ENCODE results near the gene B3GAT3. TPM values are rescaled to one million over a fixed set of nuclear protein-coding genes. Genes with fewer than 3 reads are reported as not detected.
"Not testable (repeated sequence)": the region's sequence is repeated elsewhere in the genome, so short reads cannot be mapped to it uniquely, and the experiment has no call there.

B3GAT3 gene
- total RNA-seq, 2 experiments from 2014 or later = 63.0 to 64.8 TPM

GRCh38 chr11:62570903-62571302 lies 50.9 kb downstream of the B3GAT3 start:
- DNase-seq; ATAC-seq; H3K9me3 Mint-ChIP-seq (ENCODE audit: insufficient read depth); H3K27me3 Mint-ChIP-seq (ENCODE audit: low read depth); H3K4me3 Mint-ChIP-seq: not testable (repeated sequence)
- peaks cover 78% of the 10 kb centered on the region for H3K36me3 Mint-ChIP-seq (ENCODE audit: low read depth)
- peaks cover 65% of the 10 kb centered on the region for H3K4me1 Mint-ChIP-seq (ENCODE audit: low read depth)
- peak overlapping the region; percentile 0 for H3K27ac Mint-ChIP-seq
- CTCF ChIA-PET = interaction anchor here (1.2 to 6.5 kb wide), 5 partner anchors 12 to 177 kb away, joined by 3 to 49 read pairs (median 35); no protein-coding TSS in a partner anchor
- POLR2A ChIA-PET = interaction anchor here (0.8 to 2.3 kb wide), 3 partner anchors 11 to 270 kb away, joined by 3 to 7 read pairs (median 4); no protein-coding TSS in a partner anchor

DNA sequence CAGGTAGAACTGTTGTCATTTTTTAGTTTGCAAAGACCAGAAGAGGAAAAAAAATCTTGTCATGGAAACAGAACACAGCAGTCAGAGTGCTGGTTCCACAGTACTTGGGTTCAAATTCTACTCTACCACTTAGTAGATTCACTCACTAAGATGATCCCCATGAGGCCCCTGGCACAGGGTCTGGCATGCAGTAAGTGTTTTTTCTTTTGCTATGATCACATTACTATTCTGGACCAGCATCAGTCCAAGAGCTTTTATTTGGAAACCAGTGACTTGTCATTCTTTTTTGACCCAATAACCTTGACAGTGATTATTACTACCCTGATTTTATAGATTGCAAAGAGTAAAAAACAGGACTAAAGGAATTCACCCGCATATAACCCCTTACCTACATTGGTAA lies 52.2 kb downstream of the B3GAT3 start:
- Mint-ChIP-seq H3K4me1 (ENCODE audit: low read depth) (peaks cover 56% of the 10 kb centered on the region), H3K27me3 (ENCODE audit: low read depth) (no peaks in the 10 kb centered on the region), H3K9me3 (ENCODE audit: insufficient read depth) (no peaks in the 10 kb centered on the region), H3K27ac (no peak overlapping the region), H3K4me3 (no peak overlapping the region), H3K36me3 (ENCODE audit: low read depth) (peaks cover 81% of the 10 kb centered on the region)
- ChIA-PET CTCF (interaction anchor here (1.0 to 6.5 kb wide), 6 partner anchors 10 to 144 kb away, joined by 3 to 49 read pairs (median 19); no protein-coding TSS in a partner anchor), POLR2A (interaction anchor here (0.7 to 2.3 kb wide), 4 partner anchors 9 to 414 kb away, joined by 3 to 7 read pairs (median 4); partner anchors contain the start of gene TUT1)
- ATAC-seq = no peak
- DNase-seq = no peak

- no peaks in the 10 kb centered on the region for H3K9me3 Mint-ChIP-seq (ENCODE audit: insufficient read depth)
- peaks cover 72% of the 10 kb centered on the region for H3K36me3 Mint-ChIP-seq (ENCODE audit: low read depth)
- peak overlapping the region; percentile 32 for H3K27ac Mint-ChIP-seq
- DNase-seq (no peak), ATAC-seq (peak; percentile 18)
- H3K27me3 Mint-ChIP-seq (ENCODE audit: low read depth) = no peaks in the 10 kb centered on the region
- ChIA-PET CTCF (interaction anchor here (0.9 to 12.7 kb wide), 6 partner anchors 11 to 172 kb away, joined by 3 to 294 read pairs (median 11); no protein-coding TSS in a partner anchor), POLR2A (interaction anchor here (0.6 to 1.3 kb wide), 4 partner anchors 10 to 165 kb away, joined by 3 to 4 read pairs (median 4); no protein-coding TSS in a partner anchor)
- no peak overlapping the region for H3K4me3 Mint-ChIP-seq
- H3K4me1 Mint-ChIP-seq (ENCODE audit: low read depth) = peaks cover 51% of the 10 kb centered on the region
Measured at GRCh38 chr11:62567018-62567633, 54.7 kb downstream of the B3GAT3 start.

- H3K4me3 Mint-ChIP-seq = no peak overlapping the region
- H3K36me3 Mint-ChIP-seq (ENCODE audit: low read depth) = peaks cover 70% of the 10 kb centered on the region
- H3K27me3 Mint-ChIP-seq (ENCODE audit: low read depth) = no peaks in the 10 kb centered on the region
- ATAC-seq = no peak
- peak overlapping the region; percentile 31 for H3K27ac Mint-ChIP-seq
- DNase-seq = no peak
- ChIA-PET CTCF (interaction anchor here (1.2 to 12.7 kb wide), 7 partner anchors 8 to 171 kb away, joined by 4 to 294 read pairs (median 11); partner anchors contain the start of genes EEF1G and TUT1), POLR2A (interaction anchor here (0.6 to 1.3 kb wide), 5 partner anchors 8 to 142 kb away, joined by 3 to 4 read pairs (median 3); no protein-coding TSS in a partner anchor)
- peaks cover 47% of the 10 kb centered on the region for H3K4me1 Mint-ChIP-seq (ENCODE audit: low read depth)
- H3K9me3 Mint-ChIP-seq (ENCODE audit: insufficient read depth) = no peaks in the 10 kb centered on the region
Measured at GRCh38 chr11:62566247-62566646, 55.5 kb downstream of the B3GAT3 start.

Small RNA genes lying within 50 kb of the gene (microRNA-seq; reads per million reads assigned to microRNA genes)
- gene MIR6747 = not detected

Other genes with a start within 250 kb of the B3GAT3 start
- not detected for gene SCGB1A1, start 203.0 kb downstream of the B3GAT3 start, total RNA-seq
- gene AHNAK, start 75.2 kb downstream of the B3GAT3 start, total RNA-seq = 100 to 1,000 TPM; 123 to 129 TPM
- gene EEF1G, start 48.1 kb downstream of the B3GAT3 start, total RNA-seq = 1,000 to 10,000 TPM; 1,058 to 1,098 TPM
- 10 to 100 TPM; 22.2 to 25.0 TPM for gene TUT1, start 30.5 kb downstream of the B3GAT3 start, total RNA-seq
- gene MTA2, start 20.1 kb downstream of the B3GAT3 start, total RNA-seq = 100 to 1,000 TPM; 249 to 273 TPM
- gene EML3, start 9.2 kb downstream of the B3GAT3 start, total RNA-seq = 100 to 1,000 TPM; 120 to 144 TPM
- gene ROM1, start 8.7 kb downstream of the B3GAT3 start, total RNA-seq = 1 to 10 TPM; 1.3 to 2.0 TPM
- gene GANAB, start 24.6 kb upstream of the B3GAT3 start, total RNA-seq = 100 to 1,000 TPM; 297 to 310 TPM
- 10 to 100 TPM; 28.9 to 29.2 TPM for gene INTS5, start 31.3 kb upstream of the B3GAT3 start, total RNA-seq
- 100 to 1,000 TPM; 131 to 133 TPM for gene C11orf98, start 43.2 kb upstream of the B3GAT3 start, total RNA-seq
- gene CSKMT, start 43.3 kb upstream of the B3GAT3 start, total RNA-seq = 10 to 100 TPM; 21.9 to 22.8 TPM
- 1 to 10 TPM; 7.5 TPM for gene UQCC3, start 49.7 kb upstream of the B3GAT3 start, total RNA-seq
- 10 to 100 TPM; 22.3 to 25.0 TPM for gene LBHD1, start 50.3 kb upstream of the B3GAT3 start, total RNA-seq
- gene UBXN1, start 57.1 kb upstream of the B3GAT3 start, total RNA-seq = 100 to 1,000 TPM; 107 to 118 TPM
- gene LRRN4CL, start 67.5 kb upstream of the B3GAT3 start, total RNA-seq = under 1 TPM; 0.21 to 0.34 TPM
- gene BSCL2, start 85.4 kb upstream of the B3GAT3 start, total RNA-seq = 10 to 100 TPM; 30.3 to 39.9 TPM
- gene GNG3, start 85.7 kb upstream of the B3GAT3 start, total RNA-seq = not detected
- 10 to 100 TPM; 65.4 to 67.0 TPM for gene HNRNPUL2, start 105.5 kb upstream of the B3GAT3 start, total RNA-seq
- 10 to 100 TPM; 44.3 to 46.1 TPM for gene TTC9C, start 106.5 kb upstream of the B3GAT3 start, total RNA-seq
- 10 to 100 TPM; 12.4 to 12.8 TPM for gene ZBTB3, start 132.2 kb upstream of the B3GAT3 start, total RNA-seq
- 10 to 100 TPM; 89.7 to 96.6 TPM for gene POLR2G, start 139.6 kb upstream of the B3GAT3 start, total RNA-seq
- 10 to 100 TPM; 21.8 to 23.7 TPM for gene TAF6L, start 149.4 kb upstream of the B3GAT3 start, total RNA-seq
- gene TMEM179B, start 165.4 kb upstream of the B3GAT3 start, total RNA-seq = 10 to 100 TPM; 37.3 to 40.8 TPM
- 10 to 100 TPM; 20.1 to 20.3 TPM for gene TMEM223, start 170.0 kb upstream of the B3GAT3 start, total RNA-seq
- gene NXF1, start 183.5 kb upstream of the B3GAT3 start, total RNA-seq = 100 to 1,000 TPM; 110 to 111 TPM
- 10 to 100 TPM; 30.4 to 32.7 TPM for gene STX5, start 210.1 kb upstream of the B3GAT3 start, total RNA-seq
- not detected for gene TEX54, start 210.9 kb upstream of the B3GAT3 start, total RNA-seq
- gene WDR74, start 217.6 kb upstream of the B3GAT3 start, total RNA-seq = 10 to 100 TPM; 66.0 to 66.9 TPM

Data from activated CD8-positive, alpha-beta T cell treated with anti-CD3 and anti-CD28 coated beads, Interleukin-2, amount 10 ng/mL, durations not matched to agents 7 days and 5 days (primary cell).